MM.1S (cell line): ENCODE data around the gene PDE4B.

Experiments
- DNase-seq: peaks from one replicate; pipeline ENCODE4 v3.0.0-alpha.2; 2015
- H2AFZ ChIP-seq: fragments of 300-600 bp; sonication (generic); 2 replicates; pipeline ENCODE4 v1.6.0; 2016; ENCODE audit warnings: antibody characterized with exemption, low read length
- H3F3A ChIP-seq: fragments of 300-600 bp; sonication (generic); 2 replicates; pipeline ENCODE4 v1.6.1; 2016; ENCODE audit warnings: mild to moderate bottlenecking, antibody characterized with exemption, low read length, moderate library complexity, mixed read lengths; ENCODE audit not compliant: insufficient read depth
- H3K27ac ChIP-seq: fragments of 300-600 bp; sonication (generic); 2 replicates; pipeline ENCODE4 v1.5.1; 2016; ENCODE audit warnings: mild to moderate bottlenecking, low read length
- H3K27me3 ChIP-seq: fragments of 300-600 bp; sonication (generic); replicated peaks from 2 replicates; pipeline ENCODE4 v1.6.0; 2016; ENCODE audit warnings: low read length; ENCODE audit not compliant: insufficient read depth
- H3K36me3 ChIP-seq: fragments of 300-600 bp; sonication (generic); replicated peaks from 2 replicates; pipeline ENCODE4 v1.6.1; 2016; ENCODE audit warnings: mild to moderate bottlenecking, low read length, mixed read lengths; ENCODE audit not compliant: insufficient read depth
- H3K4me1 ChIP-seq: fragments of 300-600 bp; sonication (generic); 2 replicates; pipeline ENCODE4 v1.6.1; 2016; ENCODE audit warnings: low read length, mixed read lengths
- H3K4me2 ChIP-seq: fragments of 300-600 bp; sonication (generic); 2 replicates; pipeline ENCODE4 v1.6.0; 2016; ENCODE audit warnings: low read depth, low read length
- H3K4me3 ChIP-seq: fragments of 300-600 bp; sonication (generic); 2 replicates; pipeline ENCODE4 v1.5.1; 2016; ENCODE audit warnings: low read length, mixed read lengths
- H3K79me2 ChIP-seq: fragments of 300-600 bp; sonication (generic); 2 replicates; pipeline ENCODE4 v1.6.1; 2016; ENCODE audit warnings: mixed run types, low read length, mixed read lengths
- H3K9ac ChIP-seq: fragments of 300-600 bp; sonication (generic); 2 replicates; pipeline ENCODE4 v1.6.1; 2016; ENCODE audit warnings: low read length, mixed read lengths
- H3K9me2 ChIP-seq: fragments of 300-600 bp; sonication (generic); replicated peaks from 2 replicates; pipeline ENCODE4 v1.6.1; 2016; ENCODE audit warnings: mild to moderate bottlenecking, low read length, mixed read lengths; ENCODE audit not compliant: insufficient read depth
- H3K9me3 ChIP-seq: fragments of 300-600 bp; sonication (generic); replicated peaks from 2 replicates; pipeline ENCODE4 v1.6.1; 2016; ENCODE audit warnings: mild to moderate bottlenecking, low read length, mixed read lengths; ENCODE audit not compliant: insufficient read depth
- H4K20me1 ChIP-seq: fragments of 300-600 bp; sonication (generic); 2 replicates; pipeline ENCODE4 v1.6.1; 2016; ENCODE audit warnings: mild to moderate bottlenecking, low read length, moderate library complexity, mixed read lengths; ENCODE audit not compliant: insufficient read depth
- EZH2 ChIP-seq: fragments of 300-600 bp; sonication (generic); optimal IDR thresholded peaks from 2 replicates; pipeline ENCODE3; 2017; ENCODE audit warnings: low read depth, mild to moderate bottlenecking, antibody characterized with exemption, low read length, mixed read lengths
- EZH2phosphoT487 ChIP-seq: fragments of 300-600 bp; sonication (generic); IDR thresholded peaks from 2 replicates; pipeline ENCODE4 v1.6.1; 2018; ENCODE audit warnings: antibody characterized with exemption, low read length
- TF ChIP-seq, protein P1 (sequence below): fragments of 300-600 bp; sonication (generic); IDR thresholded peaks from 2 replicates; pipeline ENCODE4 v1.5.1; 2016; ENCODE audit warnings: antibody characterized with exemption, low read length, mixed read lengths

Gene PDE4B

DNA sequence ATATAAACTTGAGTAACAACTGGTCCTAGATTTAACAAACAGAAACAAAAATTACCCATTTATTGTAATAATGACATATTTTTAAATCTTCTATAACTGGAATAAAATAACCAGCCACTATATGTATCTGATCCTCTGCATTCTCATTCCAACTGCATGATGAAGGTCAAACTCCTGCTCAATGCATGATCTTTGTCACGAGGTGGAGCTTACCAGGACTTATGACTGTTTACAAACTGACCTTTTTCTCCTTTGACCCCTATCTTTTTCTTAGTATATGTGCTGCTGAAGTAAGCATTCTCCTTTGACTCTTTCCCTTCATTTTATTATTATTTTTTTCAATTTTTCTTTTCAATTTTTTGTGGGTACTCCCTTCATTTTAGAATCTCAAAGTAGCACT is 252.2 kb downstream of the PDE4B start:
- Histone ChIP-seq H3K9me3 (no peaks in the 10 kb centered on the region), H3K27ac (no peak overlapping the region), H3K36me3 (no peaks in the 10 kb centered on the region), H3K4me1 (no peaks in the 10 kb centered on the region), H3F3A (no peaks in the 10 kb centered on the region), H2AFZ (no peak overlapping the region), H3K27me3 (no peaks in the 10 kb centered on the region), H3K4me2 (no peak overlapping the region), H3K9ac (no peak overlapping the region), H3K79me2 (no peaks in the 10 kb centered on the region), H3K9me2 (no peaks in the 10 kb centered on the region), H3K4me3 (no peak overlapping the region), H4K20me1 (no peaks in the 10 kb centered on the region)
- no peak for DNase-seq
- TF ChIP-seq EZH2 (no peak), EZH2phosphoT487 (no peak)
- TF ChIP-seq, protein P1, sequence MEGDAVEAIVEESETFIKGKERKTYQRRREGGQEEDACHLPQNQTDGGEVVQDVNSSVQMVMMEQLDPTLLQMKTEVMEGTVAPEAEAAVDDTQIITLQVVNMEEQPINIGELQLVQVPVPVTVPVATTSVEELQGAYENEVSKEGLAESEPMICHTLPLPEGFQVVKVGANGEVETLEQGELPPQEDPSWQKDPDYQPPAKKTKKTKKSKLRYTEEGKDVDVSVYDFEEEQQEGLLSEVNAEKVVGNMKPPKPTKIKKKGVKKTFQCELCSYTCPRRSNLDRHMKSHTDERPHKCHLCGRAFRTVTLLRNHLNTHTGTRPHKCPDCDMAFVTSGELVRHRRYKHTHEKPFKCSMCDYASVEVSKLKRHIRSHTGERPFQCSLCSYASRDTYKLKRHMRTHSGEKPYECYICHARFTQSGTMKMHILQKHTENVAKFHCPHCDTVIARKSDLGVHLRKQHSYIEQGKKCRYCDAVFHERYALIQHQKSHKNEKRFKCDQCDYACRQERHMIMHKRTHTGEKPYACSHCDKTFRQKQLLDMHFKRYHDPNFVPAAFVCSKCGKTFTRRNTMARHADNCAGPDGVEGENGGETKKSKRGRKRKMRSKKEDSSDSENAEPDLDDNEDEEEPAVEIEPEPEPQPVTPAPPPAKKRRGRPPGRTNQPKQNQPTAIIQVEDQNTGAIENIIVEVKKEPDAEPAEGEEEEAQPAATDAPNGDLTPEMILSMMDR, result no peak

DNA sequence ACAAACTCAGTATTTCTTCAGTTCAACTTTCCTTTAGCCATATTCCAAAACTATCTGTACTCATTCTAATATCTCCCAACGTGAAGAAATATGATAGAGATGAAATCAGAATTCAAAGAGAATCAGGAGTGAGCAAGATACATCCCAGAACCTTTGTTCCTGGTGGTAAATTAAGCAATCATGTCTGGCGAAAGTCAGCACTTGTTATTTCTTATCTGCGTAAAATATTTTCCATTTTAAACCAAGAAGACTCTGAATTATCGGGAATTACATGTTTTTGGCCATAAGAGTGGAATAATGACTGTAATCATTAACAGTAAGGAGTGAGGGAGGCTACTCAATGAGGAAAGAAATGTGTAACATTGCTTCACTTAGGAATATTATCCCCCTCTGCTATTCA is 253.7 kb downstream of the PDE4B start:
- no peak for DNase-seq
- Histone ChIP-seq H3K79me2 (no peaks in the 10 kb centered on the region), H3K4me2 (no peak overlapping the region), H3K4me1 (no peaks in the 10 kb centered on the region), H4K20me1 (no peaks in the 10 kb centered on the region), H3K4me3 (no peak overlapping the region), H3K9me3 (no peaks in the 10 kb centered on the region), H3K9me2 (no peaks in the 10 kb centered on the region), H2AFZ (no peak overlapping the region), H3K27me3 (no peaks in the 10 kb centered on the region), H3K9ac (no peak overlapping the region), H3K27ac (no peak overlapping the region), H3F3A (no peaks in the 10 kb centered on the region), H3K36me3 (no peaks in the 10 kb centered on the region)
- TF ChIP-seq, protein P1, result no peak
- no peak for TF ChIP-seq EZH2
- no peak for TF ChIP-seq EZH2phosphoT487

DNA sequence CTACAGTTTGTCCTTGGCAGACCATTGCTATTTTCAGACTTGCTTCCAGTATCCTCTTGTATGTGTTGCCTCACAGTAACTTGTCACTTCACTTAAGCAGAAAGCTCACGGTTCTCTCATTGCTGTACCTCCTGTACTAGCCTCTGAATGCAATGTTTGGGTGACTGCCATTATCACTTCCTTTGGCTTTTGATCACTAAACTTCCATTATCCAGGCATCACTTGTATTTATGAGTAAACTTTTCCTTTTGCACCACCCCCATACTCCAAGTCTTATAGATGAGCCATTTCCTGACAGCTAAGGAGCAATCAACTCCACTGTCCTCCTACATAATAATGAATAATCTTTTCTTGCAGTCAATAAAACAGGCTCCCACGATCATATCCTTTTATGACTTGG is 255.3 kb downstream of the PDE4B start:
- no peak overlapping the region for H3K4me2 ChIP-seq
- no peaks in the 10 kb centered on the region for H3K9me3 ChIP-seq
- no peaks in the 10 kb centered on the region for H3K27me3 ChIP-seq
- H3K36me3 ChIP-seq, result no peaks in the 10 kb centered on the region
- H3K4me3 ChIP-seq, result no peak overlapping the region
- no peaks in the 10 kb centered on the region for H3K79me2 ChIP-seq
- no peak overlapping the region for H3K27ac ChIP-seq
- H3K9me2 ChIP-seq, result no peaks in the 10 kb centered on the region
- H4K20me1 ChIP-seq, result no peaks in the 10 kb centered on the region
- TF ChIP-seq EZH2phosphoT487 (no peak), EZH2 (no peak)
- TF ChIP-seq, protein P1, result no peak
- H3F3A ChIP-seq, result no peaks in the 10 kb centered on the region
- no peak for DNase-seq
- H2AFZ ChIP-seq, result no peak overlapping the region
- no peaks in the 10 kb centered on the region for H3K4me1 ChIP-seq
- no peak overlapping the region for H3K9ac ChIP-seq

DNA sequence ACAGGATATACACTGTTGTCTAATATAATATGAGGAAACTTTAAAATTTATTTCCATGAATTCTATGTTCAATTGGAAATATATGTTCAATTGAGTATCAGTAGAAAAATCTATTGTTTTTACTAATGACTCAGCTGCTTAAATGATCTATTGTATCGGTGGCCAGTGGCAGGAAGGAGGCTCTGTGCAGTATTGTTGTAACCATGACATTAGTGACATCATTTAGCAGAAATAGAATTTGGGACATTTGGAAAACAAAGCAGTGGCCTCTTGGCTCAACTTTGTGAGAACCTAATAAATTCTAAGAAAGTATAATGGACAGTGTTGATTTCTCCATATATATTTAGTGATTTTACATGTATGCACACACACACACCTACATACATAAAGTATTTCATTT is 257.4 kb downstream of the PDE4B start:
- Histone ChIP-seq H3F3A (no peaks in the 10 kb centered on the region), H3K27ac (no peak overlapping the region)
- TF ChIP-seq, protein P1, result no peak
- no peak for TF ChIP-seq EZH2phosphoT487
- TF ChIP-seq EZH2, result no peak

More for the DNA sequence above, 257.4 kb downstream of the PDE4B start:
- no peaks in the 10 kb centered on the region for H3K9me2 ChIP-seq
- H2AFZ ChIP-seq, result no peak overlapping the region
- no peaks in the 10 kb centered on the region for H3K36me3 ChIP-seq
- no peak overlapping the region for H3K4me3 ChIP-seq
- H3K79me2 ChIP-seq, result no peaks in the 10 kb centered on the region
- no peak overlapping the region for H3K9ac ChIP-seq
- no peaks in the 10 kb centered on the region for H4K20me1 ChIP-seq
- H3K27me3 ChIP-seq, result no peaks in the 10 kb centered on the region
- DNase-seq, result no peak
- no peaks in the 10 kb centered on the region for H3K4me1 ChIP-seq
- H3K9me3 ChIP-seq, result no peaks in the 10 kb centered on the region
- no peak overlapping the region for H3K4me2 ChIP-seq
